HG03039 (cell line): ENCODE data around the gene RPS6KA2.

ENCODE experiments used
- ATAC-seq: cut with Tn5 transposase; IDR thresholded peaks from one replicate; pipeline ENCODE4 v1.9.1; 2021; ENCODE audit warnings: mild to moderate bottlenecking, moderate library complexity; ENCODE audit not compliant: unreplicated experiment

RPS6KA2 gene

DNA sequence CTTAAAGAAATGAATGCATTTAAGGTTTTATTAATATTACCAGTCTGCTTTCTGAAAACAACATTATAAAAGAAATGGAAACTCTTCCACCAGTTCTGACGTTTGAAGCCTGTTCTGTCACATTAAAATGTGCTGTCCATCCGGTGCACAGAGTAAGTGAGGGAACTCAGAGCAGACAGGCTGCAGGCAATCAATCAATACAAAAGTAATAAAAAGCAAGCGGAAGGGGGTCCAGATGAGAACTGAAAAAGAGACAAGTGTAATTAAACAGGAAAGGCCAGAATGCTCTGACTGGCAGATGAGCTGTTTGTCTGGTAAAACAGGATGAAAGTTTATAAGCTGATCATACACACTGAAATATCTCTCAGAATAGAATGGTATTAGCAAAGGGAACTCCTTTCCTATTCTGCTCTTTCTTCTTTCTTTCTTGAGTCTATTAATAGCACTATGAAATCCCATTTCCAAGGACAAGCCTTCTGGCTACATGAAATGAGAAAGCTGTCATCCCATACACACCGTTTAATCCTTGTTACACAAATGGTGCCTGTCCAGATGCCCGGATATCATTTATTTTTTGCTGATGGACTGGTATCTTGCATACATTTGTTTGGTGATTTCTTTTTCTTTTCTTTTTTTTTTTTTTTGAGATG, 134.8 kb downstream of the RPS6KA2 start:
- no peak for ATAC-seq

- no peak for ATAC-seq
Measured at GRCh38 chr6:166490671-166491500, 136.2 kb downstream of the RPS6KA2 start.

GRCh38 chr6:166489301-166490155, 137.5 kb downstream of the RPS6KA2 start:
- no peak for ATAC-seq

GRCh38 chr6:166488701-166489100, 138.3 kb downstream of the RPS6KA2 start:
- no peak for ATAC-seq

GRCh38 chr6:166488076-166488685, 138.9 kb downstream of the RPS6KA2 start:
- peak; percentile 82 for ATAC-seq

GRCh38 chr6:166487148-166487547, 139.9 kb downstream of the RPS6KA2 start:
- no peak for ATAC-seq

DNA sequence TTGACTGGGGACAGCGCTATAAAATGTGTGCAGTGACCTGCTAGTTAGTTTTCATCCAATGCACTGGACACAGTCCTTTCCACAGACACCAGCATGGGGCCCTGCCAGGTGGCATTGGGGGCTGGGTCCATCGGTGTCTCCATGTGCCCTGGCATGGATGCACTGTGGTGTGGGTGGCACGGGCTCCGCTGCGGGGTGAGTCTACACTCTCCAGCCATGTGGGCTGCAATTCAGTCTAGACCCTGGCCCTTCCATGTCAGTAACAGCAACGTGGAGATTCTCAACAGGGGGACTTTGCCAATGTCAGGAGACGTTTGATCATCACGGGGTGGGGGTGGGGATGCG, 140.5 kb downstream of the RPS6KA2 start:
- no peak for ATAC-seq

DNA sequence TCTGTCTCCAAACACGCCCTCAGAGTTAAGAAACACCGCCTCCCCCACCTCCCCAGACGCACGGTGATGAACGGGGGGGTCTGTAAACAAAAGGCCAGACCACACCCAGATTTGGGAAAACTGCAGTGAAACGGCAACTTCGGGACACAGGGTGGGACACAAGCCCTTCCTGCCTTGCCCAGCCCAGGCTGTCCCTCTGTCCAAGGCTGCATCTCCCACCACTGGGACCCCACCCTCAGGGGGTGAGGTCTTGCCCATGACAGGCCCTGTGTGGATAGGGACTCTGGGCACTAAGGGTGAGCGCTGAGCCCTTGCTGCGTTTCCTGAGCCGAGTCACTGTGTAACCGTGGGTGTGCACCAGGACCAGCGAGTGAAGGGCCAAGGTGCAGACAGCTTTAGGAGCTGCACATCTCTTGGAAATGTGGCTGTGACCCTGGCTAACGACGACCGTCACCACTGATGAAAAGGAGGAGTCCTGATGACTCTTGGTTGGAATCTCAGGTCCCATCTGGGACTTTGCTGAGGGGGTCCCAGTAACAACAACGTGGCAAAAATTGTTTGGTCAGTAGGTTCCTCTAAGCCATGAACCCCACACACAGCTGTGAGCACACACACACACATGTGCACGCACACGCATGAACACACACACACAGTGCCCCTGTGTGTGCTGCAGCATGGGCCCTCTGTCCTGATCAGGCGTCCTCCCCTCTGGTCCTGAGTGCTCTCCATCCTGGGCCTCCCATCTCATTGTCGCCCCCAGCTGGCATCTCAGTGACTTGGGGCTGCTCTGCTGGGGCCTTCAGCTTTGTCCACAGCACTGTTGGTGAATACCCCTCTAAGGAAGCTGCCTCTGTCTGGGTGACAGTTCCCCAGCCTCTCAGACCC, 141.2 kb downstream of the RPS6KA2 start:
- ATAC-seq: no peak

- no peak for ATAC-seq
Measured at GRCh38 chr6:166484863-166485262, 142.2 kb downstream of the RPS6KA2 start.

DNA sequence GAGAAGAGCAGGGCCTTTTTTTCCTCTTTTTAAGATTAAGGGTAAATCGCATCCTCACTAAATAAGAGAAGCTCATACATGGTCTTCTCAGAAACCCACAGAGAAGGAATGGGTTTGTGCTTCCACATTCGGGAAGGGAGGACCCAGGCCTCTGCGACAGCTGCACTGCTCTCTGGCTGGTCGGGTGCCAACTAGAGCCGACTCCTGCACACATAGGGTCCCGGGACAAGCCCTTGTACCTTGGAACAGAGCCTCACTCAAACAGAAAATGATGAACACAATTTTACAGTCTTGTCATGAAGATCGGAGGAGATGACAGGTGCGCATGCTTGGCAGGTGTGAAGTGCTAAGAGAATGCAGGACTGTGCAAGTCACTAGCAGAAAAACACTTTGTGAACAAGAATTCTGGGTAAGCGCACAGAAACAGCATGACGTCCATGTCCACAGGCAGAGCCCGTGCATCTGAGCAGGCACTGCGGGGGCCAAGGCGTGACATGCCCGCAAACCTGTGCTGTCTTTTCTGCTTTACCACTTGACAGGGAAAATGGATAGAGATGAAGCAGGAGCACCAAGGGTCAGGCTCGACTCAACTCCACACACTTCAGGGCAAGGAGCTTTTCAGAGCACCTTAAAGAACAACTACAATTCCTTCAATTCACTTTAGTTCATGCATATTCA, 143.3 kb downstream of the RPS6KA2 start:
- no peak for ATAC-seq

- ATAC-seq: no peak
Measured at GRCh38 chr6:166483026-166483425, 144.0 kb downstream of the RPS6KA2 start.

DNA sequence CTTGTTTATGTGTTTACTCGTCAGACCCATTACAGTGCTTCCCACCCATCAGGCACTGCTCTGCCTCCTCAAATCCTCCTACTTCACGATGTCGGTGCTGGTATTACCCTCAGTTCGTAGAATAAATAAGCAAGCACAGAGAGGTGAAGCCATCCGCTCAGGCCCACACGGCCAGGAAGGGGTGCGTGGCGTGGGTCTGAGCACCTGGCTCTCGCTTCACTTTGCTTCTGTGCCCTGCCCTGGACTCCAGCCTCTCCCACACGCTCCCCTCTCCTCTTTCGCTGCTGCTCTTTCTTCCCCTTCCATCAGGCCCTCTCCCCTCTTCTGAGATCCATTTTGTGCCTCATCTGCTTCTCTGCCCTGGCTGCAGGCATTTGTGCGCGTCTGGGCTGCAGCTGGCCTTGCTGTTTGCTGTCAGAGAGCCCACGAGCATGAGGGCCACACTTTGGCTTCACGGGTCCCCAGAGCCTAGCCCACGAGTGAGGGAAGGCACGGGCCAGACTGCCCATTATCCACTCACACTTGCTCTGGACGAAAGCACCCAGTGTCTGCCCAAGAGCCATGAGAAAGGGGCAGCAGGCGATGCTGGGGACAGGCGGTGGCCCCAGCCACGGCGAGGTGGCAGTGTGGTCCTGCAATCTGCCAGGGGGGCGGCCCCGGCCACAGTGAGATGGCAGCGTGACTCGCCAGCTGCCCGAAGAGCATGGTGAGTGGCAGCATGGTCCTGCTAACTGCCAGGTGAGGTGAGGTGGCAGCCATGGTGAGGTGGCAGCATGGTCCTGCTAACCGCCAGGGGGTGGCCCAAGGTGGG, 148.1 kb downstream of the RPS6KA2 start:
- ATAC-seq: no peak

GRCh38 chr6:166477647-166478365, 149.2 kb downstream of the RPS6KA2 start:
- ATAC-seq: no peak

DNA sequence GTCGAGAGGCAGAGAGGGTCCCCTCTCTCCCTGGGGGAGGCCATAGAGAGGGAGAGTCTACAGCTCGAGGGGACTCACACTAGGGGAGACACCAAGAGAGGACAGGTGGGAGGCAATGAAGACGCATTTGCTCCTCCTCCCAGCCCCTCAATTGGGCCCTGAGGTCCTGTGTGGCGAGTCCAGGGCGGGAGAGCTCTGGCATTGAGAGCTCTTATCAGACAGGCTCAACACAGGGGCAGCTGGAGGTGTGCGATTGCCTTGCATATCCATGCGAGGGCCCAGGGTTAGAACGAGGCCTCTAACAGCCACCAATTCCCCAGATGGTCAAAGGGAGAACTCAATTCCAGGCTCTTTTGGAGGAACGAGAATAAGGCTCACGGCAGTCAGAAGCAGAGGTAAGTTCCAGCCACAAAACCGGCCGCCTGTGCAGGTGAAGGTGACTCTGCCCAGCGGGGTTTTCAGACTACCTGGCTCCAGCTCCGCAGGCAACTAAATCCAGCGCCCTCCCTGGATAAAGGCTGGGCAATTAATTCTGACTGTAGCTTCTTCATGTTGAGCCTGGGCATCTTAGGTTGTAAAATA, 150.3 kb downstream of the RPS6KA2 start:
- ATAC-seq: no peak

DNA sequence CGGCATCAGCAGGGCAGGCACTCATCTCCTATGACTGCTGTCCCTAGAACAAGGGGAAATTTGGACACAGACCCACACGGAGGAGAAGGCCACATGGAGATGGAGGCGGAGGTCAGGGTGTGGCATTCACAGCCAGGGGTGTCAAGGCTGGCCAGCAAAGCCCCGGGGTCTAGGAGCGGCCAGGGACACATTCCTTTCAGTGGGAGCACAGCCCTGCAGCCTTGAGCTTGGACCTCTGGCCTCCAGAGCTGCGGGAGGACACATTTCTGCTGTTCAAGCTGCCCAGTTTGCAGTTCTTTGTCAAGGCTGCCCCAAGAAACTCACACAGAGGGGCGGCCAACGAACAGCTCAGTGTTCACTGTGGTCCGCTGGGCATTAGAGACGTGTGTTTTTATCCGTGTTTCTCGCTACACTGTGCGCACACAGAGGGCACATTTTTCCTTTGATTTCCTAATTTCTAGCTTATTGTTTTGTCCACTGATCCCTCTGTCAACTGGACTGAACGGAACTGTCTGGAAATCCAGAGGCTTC, 150.9 kb downstream of the RPS6KA2 start:
- no peak for ATAC-seq

- no peak for ATAC-seq
Measured at GRCh38 chr6:166474721-166475565, 152.1 kb downstream of the RPS6KA2 start.
